MM.1S (cell line): Measurements from ENCODE around the gene CSNK1E.

ENCODE experiments used
- DNase-seq: peaks from one replicate; pipeline ENCODE4 v3.0.0-alpha.2; 2015
- H2AFZ ChIP-seq: fragments of 300-600 bp; sonication (generic); 2 replicates; pipeline ENCODE4 v1.6.0; 2016; ENCODE audit warnings: antibody characterized with exemption, low read length
- H3F3A ChIP-seq: fragments of 300-600 bp; sonication (generic); 2 replicates; pipeline ENCODE4 v1.6.1; 2016; ENCODE audit warnings: mild to moderate bottlenecking, antibody characterized with exemption, low read length, moderate library complexity, mixed read lengths; ENCODE audit not compliant: insufficient read depth
- H3K27ac ChIP-seq: fragments of 300-600 bp; sonication (generic); 2 replicates; pipeline ENCODE4 v1.5.1; 2016; ENCODE audit warnings: mild to moderate bottlenecking, low read length
- H3K27me3 ChIP-seq: fragments of 300-600 bp; sonication (generic); replicated peaks from 2 replicates; pipeline ENCODE4 v1.6.0; 2016; ENCODE audit warnings: low read length; ENCODE audit not compliant: insufficient read depth
- H3K36me3 ChIP-seq: fragments of 300-600 bp; sonication (generic); replicated peaks from 2 replicates; pipeline ENCODE4 v1.6.1; 2016; ENCODE audit warnings: mild to moderate bottlenecking, low read length, mixed read lengths; ENCODE audit not compliant: insufficient read depth
- H3K4me1 ChIP-seq: fragments of 300-600 bp; sonication (generic); 2 replicates; pipeline ENCODE4 v1.6.1; 2016; ENCODE audit warnings: low read length, mixed read lengths
- H3K4me2 ChIP-seq: fragments of 300-600 bp; sonication (generic); 2 replicates; pipeline ENCODE4 v1.6.0; 2016; ENCODE audit warnings: low read depth, low read length
- H3K4me3 ChIP-seq: fragments of 300-600 bp; sonication (generic); 2 replicates; pipeline ENCODE4 v1.5.1; 2016; ENCODE audit warnings: low read length, mixed read lengths
- H3K79me2 ChIP-seq: fragments of 300-600 bp; sonication (generic); 2 replicates; pipeline ENCODE4 v1.6.1; 2016; ENCODE audit warnings: mixed run types, low read length, mixed read lengths
- H3K9ac ChIP-seq: fragments of 300-600 bp; sonication (generic); 2 replicates; pipeline ENCODE4 v1.6.1; 2016; ENCODE audit warnings: low read length, mixed read lengths
- H3K9me2 ChIP-seq: fragments of 300-600 bp; sonication (generic); replicated peaks from 2 replicates; pipeline ENCODE4 v1.6.1; 2016; ENCODE audit warnings: mild to moderate bottlenecking, low read length, mixed read lengths; ENCODE audit not compliant: insufficient read depth
- H3K9me3 ChIP-seq: fragments of 300-600 bp; sonication (generic); replicated peaks from 2 replicates; pipeline ENCODE4 v1.6.1; 2016; ENCODE audit warnings: mild to moderate bottlenecking, low read length, mixed read lengths; ENCODE audit not compliant: insufficient read depth
- H4K20me1 ChIP-seq: fragments of 300-600 bp; sonication (generic); 2 replicates; pipeline ENCODE4 v1.6.1; 2016; ENCODE audit warnings: mild to moderate bottlenecking, low read length, moderate library complexity, mixed read lengths; ENCODE audit not compliant: insufficient read depth
- CTCF ChIP-seq: fragments of 300-600 bp; sonication (generic); IDR thresholded peaks from 2 replicates; pipeline ENCODE4 v1.5.1; 2016; ENCODE audit warnings: antibody characterized with exemption, low read length, mixed read lengths
- EZH2 ChIP-seq: fragments of 300-600 bp; sonication (generic); optimal IDR thresholded peaks from 2 replicates; pipeline ENCODE3; 2017; ENCODE audit warnings: low read depth, mild to moderate bottlenecking, antibody characterized with exemption, low read length, mixed read lengths
- EZH2phosphoT487 ChIP-seq: fragments of 300-600 bp; sonication (generic); IDR thresholded peaks from 2 replicates; pipeline ENCODE4 v1.6.1; 2018; ENCODE audit warnings: antibody characterized with exemption, low read length

Gene CSNK1E

GRCh38 chr22:38304526-38304925 lies 12.7 kb downstream of the CSNK1E start:
- peaks cover 50% of the 10 kb centered on the region for H3K4me1 ChIP-seq
- no peak for TF ChIP-seq CTCF
- no peak for TF ChIP-seq EZH2
- TF ChIP-seq EZH2phosphoT487, result no peak
- peaks cover 33% of the 10 kb centered on the region for H3K36me3 ChIP-seq
- no peak overlapping the region for H3K4me3 ChIP-seq
- H3K4me2 ChIP-seq, result peak overlapping the region; percentile 25; the same call in 1 of the 2 replicates
- no peak for DNase-seq
- H2AFZ ChIP-seq, result no peak overlapping the region
- peaks cover 55% of the 10 kb centered on the region for H4K20me1 ChIP-seq
- peaks cover 97% of the 10 kb centered on the region for H3K79me2 ChIP-seq
- H3K9me2 ChIP-seq, result no peaks in the 10 kb centered on the region
- H3K9me3 ChIP-seq, result no peaks in the 10 kb centered on the region
- H3K27ac ChIP-seq, result peak overlapping the region; percentile 13; the same call in 1 of the 2 replicates
- no peaks in the 10 kb centered on the region for H3K27me3 ChIP-seq
- peaks cover 47% of the 10 kb centered on the region for H3F3A ChIP-seq
- no peak overlapping the region for H3K9ac ChIP-seq

DNA sequence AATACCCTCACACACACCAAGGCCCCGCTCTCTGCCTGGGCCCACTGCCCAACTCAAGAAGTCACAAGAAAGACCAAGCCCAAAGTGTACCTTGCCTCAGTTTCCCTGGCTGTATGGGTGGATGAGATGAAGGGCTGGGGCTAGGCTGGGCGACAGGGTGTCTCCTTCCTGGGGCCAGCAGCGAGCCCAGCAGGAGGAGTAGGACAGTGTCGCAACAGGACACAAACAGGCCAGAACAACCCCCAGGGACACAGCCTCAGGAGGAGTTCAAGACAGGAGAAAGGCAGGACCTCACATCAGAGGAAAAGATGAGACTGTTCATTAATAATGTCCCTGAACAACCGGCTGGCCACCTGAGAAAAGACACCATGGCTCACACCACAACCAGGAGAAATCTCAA lies 13.3 kb downstream of the CSNK1E start:
- Histone ChIP-seq H3K36me3 (peaks cover 36% of the 10 kb centered on the region), H4K20me1 (peaks cover 55% of the 10 kb centered on the region), H3K4me3 (no peak overlapping the region), H3F3A (peaks cover 44% of the 10 kb centered on the region), H3K9me3 (no peaks in the 10 kb centered on the region), H3K79me2 (peaks cover 97% of the 10 kb centered on the region), H3K4me2 (peak overlapping the region; percentile 25; the same call in 1 of the 2 replicates), H3K27ac (no peak overlapping the region), H3K4me1 (peaks cover 48% of the 10 kb centered on the region), H3K9me2 (no peaks in the 10 kb centered on the region), H2AFZ (no peak overlapping the region), H3K9ac (no peak overlapping the region), H3K27me3 (no peaks in the 10 kb centered on the region)
- TF ChIP-seq EZH2phosphoT487 (no peak), EZH2 (no peak), CTCF (no peak)
- no peak for DNase-seq

DNA sequence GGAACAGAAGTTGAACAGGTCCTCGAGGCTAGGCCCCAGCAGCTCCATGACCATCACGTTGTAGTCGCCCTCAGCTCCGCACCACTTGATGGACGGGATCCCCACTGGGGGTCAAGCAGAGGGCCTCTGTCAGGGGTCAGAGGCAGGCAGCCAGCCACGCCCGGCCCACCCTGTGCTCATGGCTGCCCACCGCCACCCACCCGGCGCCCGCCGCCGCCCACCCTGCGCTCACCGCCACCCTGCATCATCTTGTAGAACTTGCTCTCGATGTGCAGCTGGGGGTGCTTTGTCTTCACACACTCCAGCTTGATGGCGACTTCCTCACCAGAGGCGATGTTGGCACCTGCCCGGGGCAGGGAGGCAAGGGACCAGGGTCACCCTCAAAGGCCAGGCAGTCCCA lies 14.3 kb downstream of the CSNK1E start:
- peaks cover 49% of the 10 kb centered on the region for H4K20me1 ChIP-seq
- H2AFZ ChIP-seq, result no peak overlapping the region
- H3K36me3 ChIP-seq, result peaks cover 42% of the 10 kb centered on the region
- no peaks in the 10 kb centered on the region for H3K9me3 ChIP-seq
- DNase-seq, result no peak
- peaks cover 97% of the 10 kb centered on the region for H3K79me2 ChIP-seq
- no peak overlapping the region for H3K4me2 ChIP-seq
- H3F3A ChIP-seq, result peaks cover 34% of the 10 kb centered on the region
- H3K4me3 ChIP-seq, result no peak overlapping the region
- H3K9ac ChIP-seq, result no peak overlapping the region
- H3K9me2 ChIP-seq, result no peaks in the 10 kb centered on the region
- peaks cover 37% of the 10 kb centered on the region for H3K4me1 ChIP-seq
- TF ChIP-seq EZH2phosphoT487 (no peak), EZH2 (no peak), CTCF (no peak)
- H3K27ac ChIP-seq, result no peak overlapping the region
- H3K27me3 ChIP-seq, result no peaks in the 10 kb centered on the region
